ENCODE data around the gene ACTG1.

DNA sequence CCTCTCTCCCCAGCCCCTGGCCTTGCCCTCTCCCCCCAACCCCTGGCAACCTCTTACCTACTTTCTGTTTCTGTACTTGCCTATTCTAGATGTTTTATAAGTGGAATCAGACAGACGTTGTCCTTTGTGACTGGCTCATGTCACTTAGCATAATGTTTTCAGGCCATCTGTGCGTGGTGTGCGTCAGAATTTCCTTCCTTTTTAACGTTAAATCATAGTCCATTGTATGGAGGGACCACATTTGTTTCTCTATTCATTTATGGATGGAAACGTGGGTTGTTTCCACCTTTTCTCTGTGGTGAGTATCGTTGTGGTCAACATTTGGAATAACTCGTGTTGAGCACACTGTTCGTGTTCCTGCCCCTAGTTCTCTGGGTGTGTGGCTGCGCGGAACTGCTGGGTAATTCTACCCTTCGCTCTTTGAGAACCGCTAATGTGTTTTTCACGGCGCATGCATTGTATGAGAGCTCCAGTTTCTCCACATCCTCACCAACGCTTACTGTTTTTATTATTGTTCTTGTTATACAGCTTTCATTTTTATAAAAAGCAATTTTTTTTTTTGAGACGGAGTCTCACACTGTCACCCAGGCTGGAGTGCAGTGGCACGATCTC lies 26.3 kb downstream of the ACTG1 start:
- TF ChIP-seq POLR2A (IDR thresholded peaks at IDR 0.05; ENCODE audit: low read depth, low read length) = no peak
- no peak for TF ChIP-seq PAX5 (IDR thresholded peaks at IDR 0.05; ENCODE audit: insufficient read depth, low read length, severe bottlenecking)
